HepG2 (cell line): ENCODE measurements around the gene SCYL1. TPM values are rescaled to one million over a fixed set of nuclear protein-coding genes. Genes with fewer than 3 reads are reported as not detected.

Experiments used
- ARNT ChIP-seq: fragments of 450-650 bp; IDR thresholded peaks from 2 replicates; pipeline ENCODE4 v1.6.1; 2017
- ATF5 ChIP-seq: sonication (generic); formaldehyde crosslinking; IDR thresholded peaks from 2 replicates; pipeline ENCODE4 v1.4.0; 2020; ENCODE audit warnings: mild to moderate bottlenecking, low read depth, missing genetic modification reagents
- ESRRA ChIP-seq: sonication (generic); formaldehyde crosslinking; IDR thresholded peaks from 2 replicates; pipeline ENCODE4 v1.5.1; 2020; ENCODE audit warnings: mild to moderate bottlenecking, low read depth, missing genetic modification reagents
- GTF2F1 ChIP-seq: fragments of 150-350 bp; IDR thresholded peaks from 2 replicates; pipeline ENCODE4 v1.6.1; 2014; ENCODE audit warnings: low read length
- HNRNPL ChIP-seq: fragments of 200-400 bp; formaldehyde crosslinking; IDR thresholded peaks from 2 replicates; pipeline ENCODE4 v1.6.1; 2017; ENCODE audit warnings: mild to moderate bottlenecking, low read depth, low read length
- HNRNPLL ChIP-seq: fragments of 200-400 bp; formaldehyde crosslinking; IDR thresholded peaks from 2 replicates; pipeline ENCODE4 v1.6.1; 2017; ENCODE audit warnings: mild to moderate bottlenecking, low read depth, low read length; ENCODE audit not compliant: poor library complexity, severe bottlenecking
- HOMEZ ChIP-seq: IDR thresholded peaks from 2 replicates; pipeline ENCODE4 v1.6.1; 2016; ENCODE audit warnings: low read depth
- JUND ChIP-seq: sonication (generic); formaldehyde crosslinking; IDR thresholded peaks from 2 replicates; pipeline ENCODE4 v1.8.0; 2022; ENCODE audit warnings: mild to moderate bottlenecking, missing genetic modification reagents
- POGZ ChIP-seq: sonication (generic); formaldehyde crosslinking; IDR thresholded peaks from 2 replicates; pipeline ENCODE4 v1.4.0; 2020; ENCODE audit warnings: mild to moderate bottlenecking, missing genetic modification reagents
- RXRA ChIP-seq: sonication (generic); formaldehyde crosslinking; IDR thresholded peaks from 2 replicates; pipeline ENCODE4 v1.5.1; 2020; ENCODE audit warnings: missing genetic modification reagents
- SNAI1 ChIP-seq: sonication (generic); formaldehyde crosslinking; IDR thresholded peaks from 2 replicates; pipeline ENCODE4 v1.5.0; 2020; ENCODE audit warnings: mild to moderate bottlenecking, missing genetic modification reagents, borderline replicate concordance
- ZBTB4 ChIP-seq: sonication (generic); formaldehyde crosslinking; IDR thresholded peaks from 2 replicates; pipeline ENCODE4 v1.4.0; 2020; ENCODE audit warnings: missing genetic modification reagents, mild to moderate bottlenecking, borderline replicate concordance
- ZC3H13 ChIP-seq: sonication (generic); formaldehyde crosslinking; IDR thresholded peaks from 2 replicates; pipeline ENCODE4 v1.8.1; 2023; ENCODE audit warnings: mild to moderate bottlenecking, missing genetic modification reagents, moderate library complexity
- ZFP91 ChIP-seq: sonication (generic); formaldehyde crosslinking; IDR thresholded peaks from 2 replicates; pipeline ENCODE4 v1.9.0; 2022; ENCODE audit warnings: missing genetic modification reagents, mild to moderate bottlenecking, borderline replicate concordance
- ZNF143 ChIP-seq: sonication (generic); formaldehyde crosslinking; IDR thresholded peaks from 2 replicates; pipeline ENCODE4 v1.4.0; 2020; ENCODE audit warnings: missing genetic modification reagents
- ZNF446 ChIP-seq: sonication (generic); formaldehyde crosslinking; IDR thresholded peaks from 2 replicates; pipeline ENCODE4 v1.5.0; 2020; ENCODE audit warnings: mild to moderate bottlenecking, missing genetic modification reagents
- ZNF614 ChIP-seq: IDR thresholded peaks from 2 replicates; pipeline ENCODE4 v1.6.1; 2018; ENCODE audit warnings: missing biosample characterization, missing genetic modification reagents, inconsistent platforms, borderline replicate concordance
- ZNF883 ChIP-seq: sonication (generic); formaldehyde crosslinking; IDR thresholded peaks from 2 replicates; pipeline ENCODE4 v1.5.1; 2020; ENCODE audit warnings: mild to moderate bottlenecking, missing genetic modification reagents; ENCODE audit errors: not compliant biosample characterization
- polyA plus RNA-seq, 8 experiments: library from polyadenylated mRNA; depleted of rRNA in 3 of 8; stranded (reverse) in 7 of 8; unstranded in 1 of 8; fragments of >200 nt; fragmentation: Illumina TruSeq in 4 of 8; extraction: Trizol in 4 of 8; gene quantifications; 2 replicates each; pipeline versions ENCODE4 v1.2.1 to v1.2.3, GENCODE V29; 2011 to 2016; ENCODE audit warnings: low read depth in 4 of 8, missing spikeins in 1 of 8, mixed read lengths in 1 of 8; ENCODE audit not compliant: insufficient read depth in 1 of 8
- total RNA-seq, 5 experiments: library from RNA; depleted of rRNA; stranded (reverse); fragments of >200 nt; fragmentation: Illumina TruSeq; extraction: Trizol; gene quantifications; 2 replicates each; pipeline ENCODE4 v1.2.3, GENCODE V29; 2016; ENCODE audit warnings: low read depth in 1 of 5

The SCYL1 gene
- total and polyA plus RNA-seq, 2 of the 13 experiments (the other 11 are each of a cell fraction or from before 2014, with no cell fraction given), result 65.9 to 103 TPM

GRCh38 chr11:65569973-65570918 lies 45.4 kb downstream of the SCYL1 start, which contains the start of gene ZNRD2 (continued):
- TF ChIP-seq ZNF614 (CRISPR knock-in tag) (peak; percentile 68), ZBTB4 (CRISPR knock-in tag) (peak; percentile 84; the same call in 1 of the 2 replicates), POGZ (CRISPR knock-in tag) (peak; percentile 90), ZNF883 (CRISPR knock-in tag) (no peak), HNRNPLL (peak; percentile 73), SNAI1 (CRISPR knock-in tag) (no peak), GTF2F1 (no peak), ZNF446 (CRISPR knock-in tag) (no peak), RXRA (CRISPR knock-in tag) (peak; percentile 66), ZFP91 (peak; percentile 96), ZNF143 (CRISPR knock-in tag) (peak; percentile 61), ATF5 (CRISPR knock-in tag) (peak; percentile 61; the same call in 1 of the 2 replicates), JUND (CRISPR knock-in tag) (no peak; the same call in 1 of the 2 replicates), ESRRA (CRISPR knock-in tag) (peak; percentile 75; the same call in 1 of the 2 replicates), ARNT (no peak), HNRNPL (no peak), ZC3H13 (CRISPR knock-in tag) (no peak; the same call in 1 of the 2 replicates), HOMEZ (CRISPR knock-in tag) (no peak)
